GM23338 (cell line): Measurements from ENCODE around the gene CKB. TPM values are rescaled to one million over a fixed set of nuclear protein-coding genes. Genes with fewer than 3 reads are reported as not detected.
A peak's percentile ranks its signal among the peaks of the same experiment; 100 is the strongest.

Experiments
- ATAC-seq: fragments of 200-7000 bp; cut with Tn5 transposase; 3 replicates; pipeline ENCODE4 v1.9.1; 2020
- DNase-seq: peaks from one replicate; pipeline ENCODE4 v3.0.0-alpha.2; 2015; ENCODE audit warnings: low spot score
- H2AFZ ChIP-seq: fragments of 200-600 bp; sonication (generic); 2 replicates; pipeline ENCODE4 v1.8.0; 2016; ENCODE audit warnings: antibody characterized with exemption, mild to moderate bottlenecking, moderate library complexity
- H3F3A ChIP-seq: fragments of 200-600 bp; sonication (generic); replicated peaks from 2 replicates; pipeline ENCODE4 v1.8.0; 2017; ENCODE audit warnings: antibody characterized with exemption, mixed run types, low read depth
- H3K27ac ChIP-seq: fragments of 200-600 bp; sonication (generic); 2 replicates; pipeline ENCODE4 v1.6.1; 2016; ENCODE audit warnings: low read depth
- H3K27me3 ChIP-seq: fragments of 200-600 bp; sonication (generic); 2 replicates; pipeline ENCODE4 v1.8.0; 2016; ENCODE audit warnings: mild to moderate bottlenecking, mixed run types, moderate library complexity; ENCODE audit not compliant: insufficient read depth
- H3K36me3 ChIP-seq: fragments of 200-600 bp; sonication (generic); 2 replicates; pipeline ENCODE4 v1.8.0; 2016; ENCODE audit warnings: mild to moderate bottlenecking; ENCODE audit not compliant: insufficient read depth
- H3K4me1 ChIP-seq: fragments of 200-600 bp; sonication (generic); 2 replicates; pipeline ENCODE4 v1.8.0; 2016; ENCODE audit warnings: mild to moderate bottlenecking, moderate library complexity; ENCODE audit not compliant: insufficient read depth
- H3K4me2 ChIP-seq: fragments of 200-600 bp; sonication (generic); 2 replicates; pipeline ENCODE4 v1.7.1; 2017; ENCODE audit warnings: mixed run types
- H3K4me3 ChIP-seq: fragments of 200-600 bp; sonication (generic); 2 replicates; pipeline ENCODE4 v1.6.1; 2016; ENCODE audit warnings: mixed run types
- H3K79me2 ChIP-seq: fragments of 200-600 bp; sonication (generic); replicated peaks from 2 replicates; pipeline ENCODE4 v1.8.0; 2017; ENCODE audit warnings: mild to moderate bottlenecking; ENCODE audit not compliant: insufficient read depth
- H3K9me2 ChIP-seq: fragments of 200-600 bp; sonication (generic); 2 replicates; pipeline ENCODE4 v1.8.0; 2017; ENCODE audit not compliant: insufficient read depth
- H4K20me1 ChIP-seq: fragments of 200-600 bp; sonication (generic); replicated peaks from 2 replicates; pipeline ENCODE4 v1.8.0; 2017; ENCODE audit warnings: mild to moderate bottlenecking; ENCODE audit not compliant: insufficient read depth
- H3K27ac Mint-ChIP-seq: 2 replicates; pipeline ENCODE4 v1.8.0; 2020; ENCODE audit warnings: inconsistent platforms, mild to moderate bottlenecking, moderate library complexity, mixed read lengths
- H3K27me3 Mint-ChIP-seq: 3 replicates; pipeline ENCODE4 v1.8.0; 2022; ENCODE audit warnings: low read depth, mild to moderate bottlenecking, moderate library complexity, mixed read lengths, inconsistent platforms; ENCODE audit not compliant: insufficient read depth, poor library complexity
- H3K36me3 Mint-ChIP-seq: 3 replicates; pipeline ENCODE4 v1.8.0; 2021; ENCODE audit warnings: low read depth, mild to moderate bottlenecking, inconsistent platforms, moderate library complexity, mixed read lengths
- H3K4me1 Mint-ChIP-seq: 3 replicates; pipeline ENCODE4 v1.8.0; 2020; ENCODE audit warnings: mild to moderate bottlenecking, inconsistent platforms, mixed read lengths
- H3K4me3 Mint-ChIP-seq: 3 replicates; pipeline ENCODE4 v1.8.0; 2021; ENCODE audit warnings: moderate library complexity, mild to moderate bottlenecking, inconsistent platforms, mixed read lengths
- H3K9me3 Mint-ChIP-seq: 3 replicates; pipeline ENCODE4 v1.8.0; 2020; ENCODE audit warnings: moderate library complexity, mild to moderate bottlenecking, inconsistent platforms, mixed read lengths
- CREB1 ChIP-seq: fragments of 250-450 bp; sonication (Bioruptor Pico); IDR thresholded peaks from 2 replicates; pipeline ENCODE4 v1.5.0; 2020; ENCODE audit warnings: low read depth, mild to moderate bottlenecking, moderate library complexity
- CTCF ChIP-seq, 2 experiments: fragments of 200-600 bp in 1 of 2; sonication (generic) in 1 of 2; conservative IDR thresholded peaks; 2 replicates each; pipeline versions ENCODE4 v1.5.1 to v1.6.1; 2016 to 2017; ENCODE audit warnings: antibody characterized with exemption in 2 of 2, low read depth in 2 of 2, mild to moderate bottlenecking in 2 of 2, moderate library complexity in 1 of 2
- EZH2 ChIP-seq: fragments of 200-600 bp; sonication (generic); IDR thresholded peaks from one replicate; pipeline ENCODE4 v1.8.0; 2017; ENCODE audit warnings: antibody characterized with exemption, mild to moderate bottlenecking, low read depth; ENCODE audit not compliant: unreplicated experiment
- EZH2phosphoT487 ChIP-seq: fragments of 200-600 bp; sonication (generic); IDR thresholded peaks from one replicate; pipeline ENCODE4 v1.8.1; 2018; ENCODE audit warnings: antibody characterized with exemption; ENCODE audit not compliant: unreplicated experiment
- JUNB ChIP-seq: IDR thresholded peaks from one replicate; pipeline ENCODE4 v1.6.1; 2016; ENCODE audit warnings: antibody characterized with exemption; ENCODE audit not compliant: unreplicated experiment
- POLR2AphosphoS5 ChIP-seq: IDR thresholded peaks from 2 replicates; pipeline ENCODE4 v1.6.1; 2016; ENCODE audit warnings: antibody characterized with exemption, low read depth
- REST ChIP-seq: IDR thresholded peaks from one replicate; pipeline ENCODE4 v1.6.1; 2018; ENCODE audit warnings: antibody characterized with exemption; ENCODE audit not compliant: unreplicated experiment
- STAT1 ChIP-seq: IDR thresholded peaks from one replicate; pipeline ENCODE4 v1.6.1; 2016; ENCODE audit warnings: antibody characterized with exemption; ENCODE audit not compliant: unreplicated experiment
- ZNF331 ChIP-seq: fragments of 250-450 bp; sonication (Bioruptor Pico); IDR thresholded peaks from 2 replicates; pipeline ENCODE4 v1.5.0; 2020; ENCODE audit warnings: low read depth, mild to moderate bottlenecking, moderate library complexity
- polyA plus RNA-seq: library from polyadenylated mRNA; unstranded; fragments of >200 nt; fragmentation: Nextera tagmentation; extraction: Ambion mirVana; gene quantifications from 2 replicates; pipeline ENCODE4 v1.2.1, GENCODE V29; 2016
- total RNA-seq: library from RNA; depleted of rRNA; stranded (reverse); fragments of >200 nt; shearing (Covaris generic); gene quantifications from 2 replicates; pipeline ENCODE4 v1.2.3, GENCODE V29; 2014

Gene CKB
- total and polyA plus RNA-seq, 2 experiments from 2014 or later, result 604 to 852 TPM

GRCh38 chr14:103517721-103518421 lies 4.8 kb downstream of the CKB start:
- Histone ChIP-seq H3K4me3 (no peak overlapping the region), H2AFZ (no peak overlapping the region), H3K4me1 (peaks cover 14% of the 10 kb centered on the region), H3K27ac (0 out of 2 replicates have a peak overlapping the region, but pooled peaks have one; percentile 39), H3K79me2 (no peaks in the 10 kb centered on the region), H3K27me3 (no peaks in the 10 kb centered on the region), H3K4me2 (no peak overlapping the region; the same call in 1 of the 2 replicates), H3K9me2 (no peaks in the 10 kb centered on the region), H3F3A (peaks cover 32% of the 10 kb centered on the region), H3K36me3 (no peaks in the 10 kb centered on the region; the same call in 1 of the 2 replicates), H4K20me1 (peaks cover 11% of the 10 kb centered on the region)
- Mint-ChIP-seq H3K36me3 (peaks cover 14% of the 10 kb centered on the region), H3K27me3 (peaks cover 31% of the 10 kb centered on the region), H3K4me1 (peaks cover 23% of the 10 kb centered on the region), H3K27ac (no peak overlapping the region), H3K4me3 (no peak overlapping the region), H3K9me3 (no peaks in the 10 kb centered on the region; the same call in 2 of the 3 replicates)
- TF ChIP-seq CREB1 (no peak), EZH2phosphoT487 (no peak), CTCF (conservative IDR thresholded peaks at IDR 0.05; ENCODE audit: low read depth in 2 of 2) (0 out of 4 replicates have a peak, but pooled peaks of 1 of the 2 experiments have one; percentile 3), POLR2AphosphoS5 (0 out of 2 replicates have a peak, but pooled peaks have one; percentile 10)
- peak; percentile 4 for ATAC-seq
- peak; percentile 49 for DNase-seq

- Histone ChIP-seq H3K36me3 (no peaks in the 10 kb centered on the region; the same call in 1 of the 2 replicates), H4K20me1 (peaks cover 11% of the 10 kb centered on the region)
- TF ChIP-seq CREB1, result no peak
- no peak for TF ChIP-seq STAT1
- no peak for TF ChIP-seq POLR2AphosphoS5
- no peak for TF ChIP-seq EZH2phosphoT487
- no peak for TF ChIP-seq ZNF331 (CRISPR knock-in tag)
- TF ChIP-seq REST, result no peak
- TF ChIP-seq EZH2, result no peak
- no peak for TF ChIP-seq JUNB
Observed at GRCh38 chr14:103517174-103517566, 5.5 kb downstream of the CKB start.

More at GRCh38 chr14:103517174-103517566, 5.5 kb downstream of the CKB start:
- peaks cover 36% of the 10 kb centered on the region for H3K27me3 Mint-ChIP-seq
- Histone ChIP-seq H3K27ac (no peak overlapping the region), H3K4me3 (no peak overlapping the region), H3F3A (peaks cover 32% of the 10 kb centered on the region), H3K4me2 (no peak overlapping the region), H3K27me3 (no peaks in the 10 kb centered on the region), H3K4me1 (peaks cover 14% of the 10 kb centered on the region), H3K9me2 (no peaks in the 10 kb centered on the region), H3K79me2 (no peaks in the 10 kb centered on the region), H2AFZ (no peak overlapping the region)
- no peak for DNase-seq
- ATAC-seq, result no peak
- H3K4me3 Mint-ChIP-seq, result no peak overlapping the region
- H3K4me1 Mint-ChIP-seq, result peaks cover 23% of the 10 kb centered on the region
- H3K27ac Mint-ChIP-seq, result no peak overlapping the region; the same call in 1 of the 2 replicates
- H3K36me3 Mint-ChIP-seq, result peaks cover 18% of the 10 kb centered on the region
- no peaks in the 10 kb centered on the region; the same call in 2 of the 3 replicates for H3K9me3 Mint-ChIP-seq
